ENCODE results near the gene HLA-B. TPM values are rescaled to one million over a fixed set of nuclear protein-coding genes. Genes with fewer than 3 reads are reported as not detected.

HLA-B gene
- total RNA-seq, 1 experiment from 2014 or later = 68.6 TPM

DNA sequence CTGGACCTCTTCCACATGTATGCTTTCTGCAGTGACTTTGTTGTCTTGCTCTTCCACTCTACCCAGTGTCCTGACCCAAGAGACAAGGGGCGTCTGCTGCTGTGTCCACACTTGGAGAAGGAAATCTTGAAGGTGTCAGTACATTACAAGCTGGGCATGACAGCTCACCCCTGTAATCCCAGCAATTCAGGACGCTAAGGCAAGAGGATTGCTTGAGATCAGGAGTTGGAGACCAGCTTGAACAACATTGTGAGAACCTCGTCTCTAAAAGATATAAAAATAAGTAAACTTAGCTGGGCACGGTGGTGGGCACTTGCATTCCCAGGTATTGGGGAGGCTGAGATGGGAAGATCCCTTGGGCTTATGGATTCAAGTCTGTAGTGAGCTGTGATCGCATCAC, 5.8 kb upstream of the HLA-B start:
- Histone ChIP-seq H3K14ac (ENCODE audit: insufficient read depth, low read length) (no peak overlapping the region), H3K23ac (ENCODE audit: insufficient read length, low read depth, low read length) (no peak overlapping the region), H2BK12ac (ENCODE audit: insufficient read length, low read depth, low read length) (no peak overlapping the region), H2BK5ac (ENCODE audit: insufficient read length, low read length) (no peak overlapping the region), H3K9me3 (ENCODE audit: control insufficient read depth, low read depth, low read length) (no peaks in the 10 kb centered on the region), H3K23me2 (ENCODE audit: insufficient read length, low read depth, low read length, poor library complexity, severe bottlenecking) (peaks cover 3% of the 10 kb centered on the region), H3T11ph (ENCODE audit: low read length) (no peak overlapping the region), H3K18ac (ENCODE audit: insufficient read length, low read depth, low read length) (no peak overlapping the region), H2BK120ac (ENCODE audit: low read depth, low read length, poor library complexity, severe bottlenecking) (no peak overlapping the region), H3K4me2 (ENCODE audit: insufficient read depth, insufficient read length, low read length) (no peak overlapping the region), H3K79me1 (ENCODE audit: insufficient read depth, low read depth, low read length, poor library complexity, severe bottlenecking) (no peaks in the 10 kb centered on the region), H3K79me2 (ENCODE audit: insufficient read depth, low read length) (no peaks in the 10 kb centered on the region), H2BK20ac (ENCODE audit: low read depth, low read length, poor library complexity, severe bottlenecking) (no peak overlapping the region), H4K91ac (ENCODE audit: insufficient read length, low read depth, low read length) (no peak overlapping the region), H4K20me1 (ENCODE audit: control insufficient read depth, insufficient read depth, insufficient read length) (no peaks in the 10 kb centered on the region), H3K27ac (ENCODE audit: insufficient read length, low read depth, low read length) (no peak overlapping the region), H3K56ac (ENCODE audit: insufficient read length, low read depth, low read length) (no peak overlapping the region), H3K4ac (ENCODE audit: low read depth, low read length) (no peak overlapping the region), H2AK5ac (ENCODE audit: insufficient read length, low read length) (no peak overlapping the region), H3K4me1 (ENCODE audit: insufficient read depth, low read length) (no peaks in the 10 kb centered on the region), H3K27me3 (ENCODE audit: insufficient read depth, low read length) (no peaks in the 10 kb centered on the region; the same call in 1 of the 2 replicates), H2AFZ (ENCODE audit: low read length) (no peak overlapping the region), H4K5ac (ENCODE audit: insufficient read length, low read depth, low read length) (no peak overlapping the region), H4K8ac (replicated peaks; ENCODE audit: insufficient read length, low read depth, low read length) (no peak overlapping the region), H3K9ac (ENCODE audit: extremely low read depth, insufficient read length, low read length) (no peak overlapping the region), H2BK15ac (ENCODE audit: low read depth, low read length) (no peak overlapping the region)
- Mint-ChIP-seq H3K4me1 (peaks cover 6 to 10% of the 10 kb centered on the region in 2 experiments), H3K36me3 (ENCODE audit: insufficient read depth in 1 of 3, low read depth in 3 of 3) (peaks cover 0 to 2% (median 0%) of the 10 kb centered on the region in 3 experiments; a peak in 1 of 7 replicates), H3K9me3 (peaks cover 2 to 3% of the 10 kb centered on the region in 2 experiments; a peak in 4 of 5 replicates), H3K27me3 (ENCODE audit: low read depth) (peaks cover 95% of the 10 kb centered on the region), H3K4me3 (no peak overlapping the region), H3K27ac (no peak overlapping the region; a peak in 1 of 7 replicates)
- DNase-seq = no peak
- TF ChIP-seq, protein P1, sequence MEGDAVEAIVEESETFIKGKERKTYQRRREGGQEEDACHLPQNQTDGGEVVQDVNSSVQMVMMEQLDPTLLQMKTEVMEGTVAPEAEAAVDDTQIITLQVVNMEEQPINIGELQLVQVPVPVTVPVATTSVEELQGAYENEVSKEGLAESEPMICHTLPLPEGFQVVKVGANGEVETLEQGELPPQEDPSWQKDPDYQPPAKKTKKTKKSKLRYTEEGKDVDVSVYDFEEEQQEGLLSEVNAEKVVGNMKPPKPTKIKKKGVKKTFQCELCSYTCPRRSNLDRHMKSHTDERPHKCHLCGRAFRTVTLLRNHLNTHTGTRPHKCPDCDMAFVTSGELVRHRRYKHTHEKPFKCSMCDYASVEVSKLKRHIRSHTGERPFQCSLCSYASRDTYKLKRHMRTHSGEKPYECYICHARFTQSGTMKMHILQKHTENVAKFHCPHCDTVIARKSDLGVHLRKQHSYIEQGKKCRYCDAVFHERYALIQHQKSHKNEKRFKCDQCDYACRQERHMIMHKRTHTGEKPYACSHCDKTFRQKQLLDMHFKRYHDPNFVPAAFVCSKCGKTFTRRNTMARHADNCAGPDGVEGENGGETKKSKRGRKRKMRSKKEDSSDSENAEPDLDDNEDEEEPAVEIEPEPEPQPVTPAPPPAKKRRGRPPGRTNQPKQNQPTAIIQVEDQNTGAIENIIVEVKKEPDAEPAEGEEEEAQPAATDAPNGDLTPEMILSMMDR (conservative IDR thresholded peaks at IDR 0.05) = no peak
- WGBS (ENCODE audit: extremely low coverage, insufficient read length, low lambda C conversion rate) = no CpG with 5 or more reads among the region's 5 CpGs
